GM11168 (cell line): Measurements from ENCODE around the gene HAPSTR1.
"Not testable (repeated sequence)": the region's sequence is repeated elsewhere in the genome, so short reads cannot be mapped to it uniquely, and the experiment has no call there.

Experiments
- in situ Hi-C: fragments of 300-500 bp; cut with MboI; formaldehyde crosslinking; loops from one replicate; pipeline ENCODE4 v1.12.0; 2022; ENCODE audit warnings: low sequenced_read_pairs; ENCODE audit not compliant: unreplicated experiment

The HAPSTR1 gene, protein sequence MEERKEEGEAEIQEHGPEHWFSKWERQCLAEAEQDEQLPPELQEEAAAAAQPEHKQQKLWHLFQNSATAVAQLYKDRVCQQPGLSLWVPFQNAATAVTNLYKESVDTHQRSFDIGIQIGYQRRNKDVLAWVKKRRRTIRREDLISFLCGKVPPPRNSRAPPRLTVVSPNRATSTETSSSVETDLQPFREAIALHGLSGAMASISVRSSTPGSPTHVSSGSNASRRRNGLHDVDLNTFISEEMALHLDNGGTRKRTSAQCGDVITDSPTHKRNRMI

DNA sequence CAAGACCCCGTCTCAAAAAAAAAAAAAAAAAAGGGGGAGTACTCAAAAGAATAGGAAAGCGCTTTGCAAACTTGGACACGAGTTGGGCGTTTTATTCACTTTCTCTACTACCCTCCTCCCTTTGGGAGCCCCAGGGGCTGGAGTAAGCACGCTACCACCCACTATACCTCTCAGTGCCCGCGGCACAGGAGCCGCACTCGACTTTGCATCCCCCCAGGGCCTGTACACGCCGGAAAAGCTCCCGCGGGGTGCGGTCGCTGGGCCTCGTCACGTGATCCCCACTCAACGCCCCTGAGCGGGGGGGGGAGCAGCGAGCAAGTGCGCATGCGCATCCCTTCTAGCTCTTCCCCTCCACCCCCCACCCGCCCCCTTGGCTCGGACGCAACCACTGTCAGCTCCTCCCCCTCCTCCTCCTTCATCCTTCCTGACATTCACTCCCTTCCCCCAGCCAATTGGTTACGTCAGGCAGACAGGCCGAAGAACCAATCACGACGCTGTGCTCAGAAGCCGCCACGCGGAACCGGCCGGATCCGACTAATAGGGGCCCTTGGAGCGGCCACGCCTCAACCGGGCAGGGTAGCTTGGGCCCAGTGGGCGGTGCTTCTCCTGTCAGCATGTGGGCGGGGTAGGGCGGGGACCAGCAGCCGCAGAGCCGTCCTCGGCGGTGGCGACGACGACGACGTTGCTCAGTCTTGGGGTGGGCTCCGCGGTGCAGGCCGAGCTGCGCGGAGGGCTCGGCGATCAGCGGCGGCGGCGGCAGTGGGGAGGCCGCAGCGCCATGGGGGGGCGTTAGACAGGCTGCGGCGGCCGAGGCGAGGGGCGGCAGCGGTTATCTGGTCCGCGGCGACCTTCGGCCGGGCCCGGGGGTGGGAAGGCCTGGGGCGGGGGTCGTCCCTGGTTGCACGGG lies at the start of gene HAPSTR1:
TSS of gene HAPSTR1 (plus strand) at position 685 of the 907 bp plus-strand sequence. CDS start 401 bp downstream, outside the sequence.
- in situ Hi-C loops, result no loop called here

DNA sequence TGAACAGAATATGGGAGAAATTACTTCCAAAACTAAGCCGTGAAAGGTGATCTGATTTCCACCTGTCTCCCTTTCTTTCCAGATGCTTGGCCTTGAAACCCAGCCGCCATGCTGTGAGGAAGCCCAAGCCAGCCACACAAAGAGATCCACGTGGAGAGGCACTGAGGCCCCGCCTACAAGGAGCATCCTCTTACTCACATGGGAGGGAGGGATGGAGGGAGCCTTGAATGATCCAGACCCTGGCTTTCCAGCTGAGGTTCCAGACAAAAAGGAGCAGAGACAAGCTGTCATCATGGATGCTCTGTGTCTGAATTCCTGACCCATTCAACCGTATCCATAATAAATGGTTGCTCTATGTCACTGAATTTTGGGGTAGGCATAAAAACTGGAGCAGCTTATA lies 48.9 kb upstream of the HAPSTR1 start:
- in situ Hi-C loops, result no loop called here

DNA sequence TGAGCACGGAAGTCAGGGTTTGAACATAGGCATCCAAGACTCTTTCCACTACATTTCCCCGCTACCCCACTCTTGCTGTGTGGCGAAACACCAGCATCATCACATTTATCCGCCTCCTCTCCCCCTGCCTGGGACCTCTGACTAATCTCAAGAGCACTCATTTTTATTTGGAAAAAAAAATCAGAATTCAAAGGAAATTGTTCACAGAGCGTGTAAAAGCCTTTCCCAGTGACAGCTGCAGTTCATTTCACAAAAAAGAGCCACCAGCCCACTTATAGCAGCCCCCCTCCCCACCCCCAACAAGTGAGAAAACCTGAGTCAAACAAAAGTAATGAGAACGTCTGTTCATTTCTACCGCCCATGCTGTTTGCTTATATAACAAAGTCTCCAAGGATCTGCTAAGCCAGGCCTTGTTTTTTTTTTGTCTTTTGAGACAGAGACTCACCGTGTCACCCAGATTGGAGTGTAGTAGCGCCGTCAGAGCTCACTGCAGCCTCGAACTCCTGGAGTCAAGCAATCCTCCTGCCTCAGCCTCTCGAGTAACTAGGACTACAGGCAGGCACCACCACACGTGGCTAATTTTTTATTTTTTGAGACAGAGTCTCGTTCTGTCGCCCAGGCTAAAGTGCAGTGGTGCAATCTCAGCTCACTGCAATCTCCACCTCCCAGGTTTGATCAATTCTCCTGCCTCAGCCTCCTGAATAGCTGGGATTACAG lies 48.3 kb upstream of the HAPSTR1 start:
- in situ Hi-C loops, result no loop called here

DNA sequence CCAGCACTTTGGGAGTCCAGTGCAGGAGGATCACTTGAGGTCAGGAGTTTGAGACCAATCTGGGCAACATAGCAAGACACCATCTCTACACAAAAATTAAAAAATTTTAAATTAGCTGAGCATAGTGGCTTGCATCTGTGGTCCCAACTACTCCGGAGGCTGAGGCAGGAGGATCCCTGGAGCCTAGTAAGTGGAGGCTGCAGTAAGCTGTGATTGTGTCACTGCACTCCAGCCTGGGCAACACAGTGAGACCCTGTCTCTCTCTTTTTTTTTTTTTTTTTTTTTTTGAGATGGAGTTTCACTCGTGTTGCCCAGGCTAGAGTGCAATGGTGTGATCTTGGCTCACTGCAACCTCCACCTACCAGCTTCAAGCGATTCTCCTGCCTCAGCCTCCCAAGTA lies 45.9 kb upstream of the HAPSTR1 start:
- in situ Hi-C loops, result not testable (repeated sequence)

DNA sequence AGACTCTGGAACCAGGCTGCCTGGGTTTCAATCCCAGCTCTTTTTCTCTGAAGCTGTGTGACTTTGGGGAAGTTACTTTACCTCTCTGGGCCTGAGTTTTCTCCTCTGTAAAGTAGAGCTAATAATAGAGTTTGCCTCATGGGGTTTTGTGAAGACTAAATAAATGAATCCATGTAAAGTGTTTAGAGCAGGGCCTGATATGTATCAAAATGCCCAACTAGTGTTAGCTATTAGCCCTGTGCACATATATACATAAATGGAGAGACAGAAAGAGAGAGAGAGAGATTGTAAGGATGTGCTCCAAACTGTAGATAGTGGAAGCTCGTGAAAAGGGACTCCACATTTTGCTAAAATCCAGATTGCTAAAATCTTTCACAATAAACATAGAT lies 44.8 kb upstream of the HAPSTR1 start:
- in situ Hi-C loops, result no loop called here

DNA sequence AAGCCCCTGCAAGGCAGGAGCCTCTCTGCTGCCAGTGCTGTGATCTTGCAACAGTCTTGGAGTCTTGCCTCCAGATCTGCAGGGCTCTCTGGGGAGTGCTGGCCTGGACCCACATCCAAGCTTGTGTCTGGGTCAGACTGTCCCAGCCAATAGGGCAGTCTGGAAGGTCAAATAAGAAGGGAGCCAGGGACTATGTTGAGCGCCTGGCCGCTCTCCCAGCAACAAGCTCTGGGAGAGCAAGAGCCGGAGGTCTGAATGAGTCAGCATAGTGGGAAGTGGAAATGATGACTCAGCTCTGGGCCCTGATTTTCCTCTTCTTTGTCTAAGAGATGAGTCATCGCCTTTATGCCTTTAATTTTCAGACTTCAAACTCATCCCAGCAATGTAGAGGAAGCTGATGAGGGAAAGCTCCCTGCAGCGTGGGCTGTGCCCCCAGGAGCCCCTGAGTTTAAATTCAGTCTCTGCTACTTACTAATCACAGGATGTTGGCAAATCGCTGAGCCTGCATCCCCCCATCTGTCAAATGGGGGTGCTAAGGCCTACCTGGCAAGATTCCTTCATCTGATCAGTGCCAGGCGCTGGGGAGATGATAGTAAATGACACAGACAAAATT lies 43.6 kb upstream of the HAPSTR1 start:
- in situ Hi-C loops, result no loop called here

DNA sequence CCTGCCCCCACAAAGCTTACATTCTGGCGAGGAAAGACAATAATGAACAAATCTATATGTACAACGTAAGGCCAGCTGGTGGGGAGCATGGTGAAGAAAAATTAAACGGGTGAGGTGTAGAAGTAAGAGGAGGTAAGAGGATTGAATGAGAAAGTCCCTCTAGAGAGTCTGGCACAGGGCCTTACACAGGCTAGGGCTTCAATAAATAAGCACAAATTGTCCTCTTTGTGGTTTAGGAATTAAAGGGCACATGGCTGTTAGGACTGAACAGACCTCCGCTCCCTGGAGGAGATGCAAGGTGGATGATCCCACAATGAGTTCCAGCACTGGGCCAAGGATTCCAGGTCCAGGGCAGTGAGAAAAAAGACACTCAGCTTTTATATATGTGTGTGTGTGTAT lies 43.1 kb upstream of the HAPSTR1 start:
- in situ Hi-C loops, result no loop called here

DNA sequence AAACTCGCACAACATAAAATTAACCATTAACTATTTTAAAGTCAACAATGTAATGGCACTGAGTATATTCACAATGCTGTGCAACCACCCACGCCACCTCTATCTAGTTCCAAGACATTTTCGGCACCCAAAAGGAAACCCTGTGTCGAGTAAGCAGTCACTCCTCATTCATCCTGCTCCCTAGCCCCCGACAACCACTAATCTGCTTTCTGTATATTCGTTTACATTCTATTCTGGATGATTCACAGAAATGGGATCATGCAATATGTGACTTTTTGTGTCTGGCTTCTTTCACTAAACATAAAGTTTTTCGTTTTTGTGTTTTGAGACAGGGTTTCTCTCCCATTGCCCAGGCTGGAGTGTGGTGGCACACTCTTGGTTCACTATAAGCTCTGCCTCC lies 42.2 kb upstream of the HAPSTR1 start:
- in situ Hi-C loops, result no loop called here

DNA sequence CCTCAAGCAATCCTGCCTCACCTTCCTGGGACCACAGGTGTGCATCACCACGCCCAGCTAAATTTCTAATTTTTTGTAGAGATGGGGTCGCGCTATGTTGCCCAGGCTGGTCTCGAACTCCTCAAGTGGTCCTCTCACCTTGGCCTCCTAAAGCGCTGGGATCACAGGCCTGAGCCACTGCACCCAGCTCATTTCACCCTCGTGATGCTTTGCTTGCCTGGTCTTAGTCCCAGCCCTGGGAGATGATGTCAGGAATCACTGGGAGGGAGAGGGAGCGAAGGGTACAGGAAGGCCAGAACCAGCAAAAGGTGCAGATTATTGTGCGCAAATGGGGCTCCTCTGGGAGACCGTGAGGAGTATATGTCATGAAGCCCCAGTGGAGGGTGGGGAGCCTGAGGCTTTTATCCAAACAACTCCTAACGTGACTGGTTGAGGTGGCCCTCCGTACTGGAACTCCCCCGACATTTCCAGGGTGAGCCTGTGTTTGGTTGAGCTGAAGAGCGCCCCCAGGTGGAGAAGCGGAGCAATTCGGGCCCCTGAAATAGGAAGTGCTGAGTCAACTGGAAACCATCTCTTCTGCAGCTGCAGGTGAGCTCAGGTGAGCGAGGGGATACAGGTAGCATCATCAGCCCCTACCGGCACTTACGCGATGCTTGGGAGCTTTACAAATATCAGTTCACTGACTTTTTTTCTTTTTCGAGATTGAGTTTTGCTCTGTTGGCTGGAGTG lies 41.2 kb upstream of the HAPSTR1 start:
- in situ Hi-C loops, result no loop called here

DNA sequence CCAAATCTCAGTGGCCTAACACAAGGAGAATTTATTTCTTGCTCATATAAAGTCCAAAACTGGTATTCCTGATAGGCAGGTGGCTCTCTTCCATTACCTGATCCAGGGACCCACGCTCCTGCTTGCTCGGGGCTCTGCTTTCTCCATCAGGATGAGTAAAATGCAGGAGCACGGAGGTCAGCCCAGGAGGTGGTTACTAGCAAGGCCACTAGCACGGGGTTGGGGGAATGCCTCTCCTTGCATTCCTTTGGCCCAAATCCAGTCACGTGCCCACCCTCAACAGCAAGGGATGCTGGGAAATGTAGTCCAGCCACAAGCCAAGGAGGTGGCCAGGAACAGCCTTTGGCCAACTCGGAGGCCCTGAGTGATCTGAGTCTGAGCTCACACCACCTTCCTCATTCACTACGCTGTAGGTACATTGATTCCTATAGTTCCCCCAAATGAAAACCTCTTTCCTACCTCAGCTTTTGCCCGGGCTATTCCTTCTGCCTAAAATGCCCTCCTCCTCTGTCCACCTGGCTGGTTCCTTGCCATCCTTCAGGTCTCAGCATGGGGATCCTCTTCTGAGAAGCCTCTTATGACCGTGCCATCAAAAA lies 38.3 kb upstream of the HAPSTR1 start:
- in situ Hi-C loops, result no loop called here

DNA sequence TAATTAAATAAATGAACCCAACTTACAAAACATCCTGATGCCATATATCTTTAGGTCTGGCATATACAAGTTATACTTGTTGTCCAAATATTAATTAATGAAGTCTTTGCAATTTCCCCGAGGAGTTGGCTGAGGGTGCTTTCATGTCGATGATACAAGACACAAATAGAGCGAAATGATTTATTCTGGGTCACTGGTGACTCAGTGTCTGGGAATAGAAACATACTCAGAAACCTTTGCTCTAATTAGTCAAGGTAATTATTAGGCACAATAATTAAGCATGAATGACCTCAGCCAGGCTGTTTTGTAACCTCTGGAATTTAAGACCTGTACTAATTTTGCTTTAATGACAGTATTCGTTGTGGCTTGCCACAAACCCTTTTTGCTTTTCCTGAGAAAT lies 37.0 kb upstream of the HAPSTR1 start:
- in situ Hi-C loops, result no loop called here

DNA sequence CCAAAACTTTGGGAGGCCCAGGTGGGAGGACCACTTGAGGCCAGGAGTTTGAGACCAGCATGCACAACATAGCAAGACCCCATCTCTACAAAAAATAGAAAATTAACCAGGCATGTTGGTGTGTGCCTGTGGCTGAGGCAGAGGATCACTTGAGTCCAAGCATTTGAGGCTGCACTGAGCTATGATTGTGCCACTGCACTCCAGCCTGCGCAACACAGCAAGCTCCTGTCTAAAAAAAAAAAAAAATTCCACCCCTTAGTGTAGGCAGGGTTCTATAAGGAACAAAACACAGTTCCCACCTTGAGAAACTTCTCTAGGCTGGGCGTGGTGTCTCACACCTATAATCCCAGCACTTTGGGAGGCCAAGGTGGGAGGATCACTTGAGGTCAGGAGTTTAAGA lies 36.3 kb upstream of the HAPSTR1 start:
- in situ Hi-C loops, result no loop called here

DNA sequence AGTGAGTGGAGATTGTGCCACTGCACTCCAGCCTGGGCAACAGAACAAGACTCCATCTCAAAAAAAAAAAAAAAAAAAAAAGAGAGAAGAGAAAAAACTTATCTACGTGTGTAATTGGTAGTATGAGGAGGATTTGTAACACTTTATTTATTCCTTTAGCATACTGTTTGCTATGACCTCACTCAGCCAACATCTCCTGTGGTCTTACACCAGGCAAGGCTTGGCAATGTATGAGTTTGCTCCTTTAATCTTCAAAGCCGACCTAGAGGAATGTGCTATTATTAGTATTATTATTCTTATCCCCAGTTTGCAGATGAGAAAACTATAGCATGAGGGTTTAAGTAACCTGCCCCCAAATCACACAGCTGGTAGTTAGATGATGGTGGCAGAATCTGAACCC lies 35.8 kb upstream of the HAPSTR1 start:
- in situ Hi-C loops, result no loop called here

DNA sequence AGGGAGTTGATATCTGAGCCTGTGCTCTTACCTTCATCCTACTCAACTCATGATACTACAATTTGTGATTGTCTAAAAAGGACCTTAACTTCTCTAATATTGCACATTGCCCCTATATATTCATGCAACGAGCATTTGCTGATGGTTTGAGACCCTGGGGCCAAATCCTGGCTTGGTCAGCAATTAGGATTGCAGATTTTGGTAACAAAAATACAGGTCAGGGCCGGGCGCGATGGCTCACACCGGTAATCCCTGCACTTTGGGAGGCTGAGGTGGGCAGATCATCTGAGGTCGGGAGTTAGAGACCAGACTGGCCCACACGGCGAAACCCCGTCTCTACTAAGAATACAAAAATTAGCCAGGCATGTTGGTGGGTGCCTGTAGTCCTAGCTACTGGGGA lies 35.4 kb upstream of the HAPSTR1 start:
- in situ Hi-C loops, result no loop called here

DNA sequence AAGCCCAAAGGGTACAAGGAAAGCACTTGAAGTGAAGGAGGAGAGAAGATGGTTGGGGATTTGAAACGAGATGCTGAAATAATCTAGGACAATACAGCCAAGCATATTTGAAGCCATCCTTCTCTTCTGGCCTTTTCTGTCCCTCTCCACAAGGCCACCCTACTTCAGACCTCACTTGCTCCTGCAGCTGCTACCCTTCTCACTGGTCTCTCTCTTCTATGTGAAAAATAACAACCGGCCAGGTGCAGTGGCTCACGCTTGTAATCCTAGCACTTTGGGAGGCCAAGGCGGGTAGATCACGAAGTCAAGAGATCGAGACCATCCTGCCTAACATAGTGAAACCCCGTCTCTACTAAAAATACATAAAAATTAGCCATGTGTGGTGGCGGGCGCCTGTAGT lies 33.2 kb upstream of the HAPSTR1 start:
- in situ Hi-C loops, result no loop called here

DNA sequence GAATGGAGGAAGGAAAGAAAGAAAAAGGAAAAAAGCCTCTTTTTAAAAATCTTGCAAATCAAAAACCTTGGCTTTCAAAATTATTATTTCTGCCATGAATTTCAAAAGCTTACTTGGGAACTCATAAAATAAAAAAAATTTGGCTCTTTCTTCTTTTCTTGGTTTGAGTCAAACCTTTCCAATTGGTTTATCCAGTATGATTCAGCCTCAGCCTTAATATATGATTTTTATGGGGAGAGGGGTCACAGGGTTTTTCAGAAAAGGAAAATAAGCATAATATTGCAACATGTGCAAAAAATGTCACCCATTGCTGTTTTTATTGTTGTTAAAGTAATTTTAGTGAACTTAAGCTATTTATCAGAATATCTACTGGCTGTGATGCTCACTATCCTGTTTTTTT lies 31.2 kb upstream of the HAPSTR1 start:
- in situ Hi-C loops, result no loop called here

DNA sequence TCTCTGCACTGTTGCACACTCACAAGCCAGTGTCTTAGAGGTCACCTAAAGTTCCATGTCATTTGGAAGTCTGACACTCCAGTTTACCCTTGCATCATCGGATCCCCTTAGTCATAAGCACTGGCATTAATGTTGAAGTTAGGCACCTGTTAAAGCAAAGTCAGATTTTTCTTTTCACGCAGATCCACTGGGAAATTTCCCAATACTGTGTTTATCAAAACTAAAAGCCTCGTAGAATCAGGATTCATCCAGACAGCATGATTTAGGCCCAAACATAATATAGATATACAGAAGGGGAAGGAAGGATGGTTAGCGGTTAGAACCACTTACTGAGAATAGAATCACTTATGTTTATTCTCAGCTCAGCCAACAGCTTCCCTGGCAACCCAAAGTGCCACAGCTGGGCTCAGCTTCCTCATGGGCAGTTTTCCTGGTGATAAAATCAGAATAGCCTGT lies 30.1 kb upstream of the HAPSTR1 start:
- in situ Hi-C loops, result no loop called here

DNA sequence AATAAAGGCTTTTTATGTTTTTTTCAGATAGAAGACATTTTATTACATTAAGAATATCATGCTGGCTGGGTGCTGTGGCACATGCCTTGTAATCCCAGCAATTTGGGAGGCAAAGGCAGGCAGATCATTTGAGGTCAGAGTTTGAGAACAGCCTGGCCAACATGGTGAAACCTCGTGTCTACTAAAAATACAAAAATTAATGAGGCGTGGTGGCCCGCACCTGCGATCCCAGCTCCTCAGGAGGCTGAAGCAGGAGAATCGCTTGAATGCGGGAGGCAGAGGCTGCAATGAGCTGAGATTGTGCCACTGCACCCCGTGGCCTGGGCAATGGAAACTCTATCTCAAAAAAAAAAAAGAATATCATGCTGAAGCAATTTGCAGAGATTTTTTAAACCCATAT lies 29.1 kb upstream of the HAPSTR1 start:
- in situ Hi-C loops, result no loop called here

DNA sequence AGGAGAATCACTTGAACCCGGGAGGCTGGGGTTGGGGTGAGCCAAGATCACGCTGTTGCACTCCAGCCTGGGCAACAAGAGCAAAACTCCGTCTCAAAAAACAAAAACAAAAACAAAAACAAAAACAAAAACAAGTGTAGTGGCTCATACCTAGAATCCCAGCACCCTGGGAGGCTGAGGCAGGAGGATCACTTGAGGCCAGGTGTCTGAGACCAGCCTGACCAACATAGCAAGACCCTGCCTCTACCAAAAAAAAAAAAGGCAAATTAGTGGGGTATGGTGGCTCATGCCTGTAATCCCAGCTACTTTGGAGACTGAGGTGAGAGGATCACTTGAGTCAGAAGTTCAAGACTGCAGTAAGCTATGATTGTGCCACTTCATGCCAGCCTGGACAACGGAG lies 26.4 kb upstream of the HAPSTR1 start:
- in situ Hi-C loops, result no loop called here

DNA sequence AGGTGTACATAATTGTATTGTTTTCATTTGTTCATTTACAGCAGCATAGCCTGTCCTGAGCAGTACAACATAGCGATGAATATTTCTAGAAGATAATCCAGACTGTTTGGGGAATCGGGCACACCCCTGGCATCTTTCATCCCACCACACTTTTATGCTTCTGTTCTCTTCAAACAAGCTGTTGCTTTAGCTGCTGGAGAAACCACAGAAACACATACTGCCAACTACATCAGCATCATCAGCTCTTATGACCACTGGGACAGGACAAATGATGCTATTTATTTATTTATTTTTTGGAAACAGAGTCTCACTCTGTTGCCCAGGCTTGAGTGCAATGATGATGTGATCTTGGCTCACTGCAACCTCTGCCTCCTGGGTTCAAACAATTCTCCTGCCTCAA lies 22.6 kb upstream of the HAPSTR1 start:
- in situ Hi-C loops, result no loop called here
